ENCODE measurements around the gene TCAP.

DNA sequence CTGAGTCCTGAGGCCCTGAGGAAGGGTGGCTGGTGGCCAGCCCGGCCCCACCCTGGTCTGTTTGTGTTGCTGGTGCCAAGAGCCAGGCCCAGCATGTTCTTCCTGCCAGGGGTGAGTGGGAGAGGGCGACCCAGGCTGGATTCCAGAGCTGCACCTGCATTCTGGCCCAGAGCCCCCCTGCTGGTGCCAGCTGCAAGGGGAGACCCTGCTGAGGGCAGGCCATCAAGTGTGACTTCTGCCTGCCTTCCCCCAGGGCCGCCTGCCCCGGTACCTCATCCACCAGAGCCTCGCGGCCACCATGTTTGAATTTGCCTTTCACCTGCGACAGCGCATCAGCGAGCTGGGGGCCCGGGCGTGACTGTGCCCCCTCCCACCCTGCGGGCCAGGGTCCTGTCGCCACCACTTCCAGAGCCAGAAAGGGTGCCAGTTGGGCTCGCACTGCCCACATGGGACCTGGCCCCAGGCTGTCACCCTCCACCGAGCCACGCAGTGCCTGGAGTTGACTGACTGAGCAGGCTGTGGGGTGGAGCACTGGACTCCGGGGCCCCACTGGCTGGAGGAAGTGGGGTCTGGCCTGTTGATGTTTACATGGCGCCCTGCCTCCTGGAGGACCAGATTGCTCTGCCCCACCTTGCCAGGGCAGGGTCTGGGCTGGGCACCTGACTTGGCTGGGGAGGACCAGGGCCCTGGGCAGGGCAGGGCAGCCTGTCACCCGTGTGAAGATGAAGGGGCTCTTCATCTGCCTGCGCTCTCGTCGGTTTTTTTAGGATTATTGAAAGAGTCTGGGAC, 2.4 kb upstream of the TCAP start:
- TF ChIP-seq POLR2AphosphoS5 (IDR thresholded peaks at IDR 0.05) (no peak), CTCF (IDR thresholded peaks at IDR 0.05) (no peak), POLR2A (IDR thresholded peaks at IDR 0.05) (no peak)
